IMR-90 (cell line): ENCODE results near the gene DUSP16. TPM values are rescaled to one million over a fixed set of nuclear protein-coding genes. Genes with fewer than 3 reads are reported as not detected.

ENCODE experiments used
- ATAC-seq: fragments of 200-7000 bp; cut with Tn5 transposase; 2 replicates; pipeline ENCODE4 v1.9.1; 2020; ENCODE audit warnings: low read depth, mild to moderate bottlenecking, moderate library complexity
- BruUV-seq: library from RNA; stranded (reverse); fragments of 400-500 nt; replicated peaks from 2 replicates; lab custom pipeline; 2021; lab: Mats Ljungman, UMichigan
- CTCF ChIA-PET: fragments of 300-600 bp; formaldehyde crosslinking; extraction: SDS; loops from one replicate; lab custom pipeline; 2021; ENCODE audit warnings: antibody characterized with exemption; lab: Yijun Ruan, JAX
- POLR2A ChIA-PET: fragments of 300-600 bp; sonication (Branson Sonifier 250); formaldehyde crosslinking; loops from one replicate; lab custom pipeline; 2022; ENCODE audit warnings: antibody characterized with exemption; ENCODE audit not compliant: unreplicated experiment; lab: Charles Lee
- DNase-seq: peaks from one replicate; pipeline ENCODE4 v3.0.0; 2013
- H2AFZ ChIP-seq: replicated peaks from 2 replicates; pipeline ENCODE3; 2013; ENCODE audit warnings: low read length, mild to moderate bottlenecking; ENCODE audit not compliant: poor library complexity
- H2AK5ac ChIP-seq: 2 replicates; pipeline ENCODE4 v1.6.1; 2013; ENCODE audit warnings: low read depth, low read length, inconsistent platforms
- H2AK9ac ChIP-seq: replicated peaks from 2 replicates; pipeline ENCODE3; 2013; ENCODE audit warnings: mild to moderate bottlenecking, low read depth, low read length, moderate library complexity; ENCODE audit not compliant: poor library complexity
- H2BK120ac ChIP-seq: 2 replicates; pipeline ENCODE4 v1.6.1; 2013; ENCODE audit warnings: low read depth, low read length, inconsistent platforms
- H2BK15ac ChIP-seq: 3 replicates; pipeline ENCODE4 v1.6.1; 2013; ENCODE audit warnings: low read depth, low read length, inconsistent platforms
- H2BK20ac ChIP-seq: 2 replicates; pipeline ENCODE4 v1.6.1; 2013; ENCODE audit warnings: low read depth, mild to moderate bottlenecking, inconsistent platforms, low read length, moderate library complexity
- H2BK5ac ChIP-seq: 2 replicates; pipeline ENCODE4 v1.6.1; 2013; ENCODE audit warnings: mild to moderate bottlenecking, low read depth, low read length, inconsistent platforms; ENCODE audit not compliant: poor library complexity, severe bottlenecking
- H3K14ac ChIP-seq: replicated peaks from 2 replicates; pipeline ENCODE4 v1.6.1; 2013; ENCODE audit warnings: low read depth, low read length, inconsistent platforms
- H3K18ac ChIP-seq: 2 replicates; pipeline ENCODE4 v1.6.1; 2013; ENCODE audit warnings: low read depth, low read length, control low read depth
- H3K23ac ChIP-seq: 2 replicates; pipeline ENCODE4 v1.6.1; 2013; ENCODE audit warnings: low read depth, low read length, inconsistent platforms
- H3K27ac ChIP-seq: 2 replicates; pipeline ENCODE4 v1.5.1; 2013; ENCODE audit warnings: mild to moderate bottlenecking, control low read depth, low read length; ENCODE audit not compliant: insufficient read depth
- H3K27me3 ChIP-seq: 2 replicates; pipeline ENCODE4 v1.6.1; 2013; ENCODE audit warnings: low read length; ENCODE audit not compliant: control insufficient read depth, insufficient read depth
- H3K36me3 ChIP-seq: 2 replicates; pipeline ENCODE4 v1.6.1; 2013; ENCODE audit warnings: low read length, mixed read lengths; ENCODE audit not compliant: control insufficient read depth, insufficient read depth
- H3K4ac ChIP-seq: 2 replicates; pipeline ENCODE4 v1.6.1; 2013; ENCODE audit warnings: low read depth, low read length, inconsistent platforms
- H3K4me1 ChIP-seq: 2 replicates; pipeline ENCODE4 v1.6.1; 2013; ENCODE audit warnings: low read length, mixed read lengths; ENCODE audit not compliant: control insufficient read depth, insufficient read depth
- H3K4me2 ChIP-seq: 2 replicates; pipeline ENCODE4 v1.6.1; 2013; ENCODE audit warnings: low read depth, mild to moderate bottlenecking, control low read depth, low read length, moderate library complexity
- H3K4me3 ChIP-seq: 2 replicates; pipeline ENCODE4 v1.5.1; 2013; ENCODE audit warnings: low read depth, mild to moderate bottlenecking, control low read depth, low read length, moderate library complexity; ENCODE audit not compliant: insufficient read depth
- H3K56ac ChIP-seq: 2 replicates; pipeline ENCODE4 v1.6.1; 2013; ENCODE audit warnings: low read length, inconsistent platforms; ENCODE audit not compliant: insufficient read depth; ENCODE audit errors: extremely low read depth
- H3K79me1 ChIP-seq, 2 experiments: 2 replicates each; pipeline ENCODE4 v1.6.1; 2013; ENCODE audit warnings: low read length in 2 of 2, inconsistent platforms in 1 of 2, low read depth in 1 of 2
- H3K9ac ChIP-seq: 2 replicates; pipeline ENCODE4 v1.6.1; 2013; ENCODE audit warnings: low read depth, low read length, control low read depth
- H3K9me1 ChIP-seq: 2 replicates; pipeline ENCODE4 v1.6.1; 2013; ENCODE audit warnings: low read length, inconsistent platforms; ENCODE audit not compliant: insufficient read depth
- H3K9me3 ChIP-seq: 2 replicates; pipeline ENCODE4 v1.6.1; 2013; ENCODE audit warnings: low read length; ENCODE audit not compliant: control insufficient read depth, insufficient read depth
- H4K20me1 ChIP-seq: 2 replicates; pipeline ENCODE4 v1.6.1; 2013; ENCODE audit warnings: low read length, inconsistent platforms; ENCODE audit not compliant: insufficient read depth
- H4K5ac ChIP-seq: 2 replicates; pipeline ENCODE4 v1.6.1; 2013; ENCODE audit warnings: mild to moderate bottlenecking, low read depth, low read length, control low read depth
- H4K8ac ChIP-seq, 2 experiments: 2 replicates each; pipeline ENCODE4 v1.6.1; 2013; ENCODE audit warnings: low read depth in 2 of 2, low read length in 2 of 2, control low read depth in 1 of 2, inconsistent platforms in 1 of 2
- H4K91ac ChIP-seq: 2 replicates; pipeline ENCODE4 v1.6.1; 2013; ENCODE audit warnings: low read depth, low read length, inconsistent platforms; ENCODE audit not compliant: insufficient read depth
- BHLHE40 ChIP-seq: fragments of 150-350 bp; IDR thresholded peaks from 2 replicates; pipeline ENCODE4 v1.6.1; 2016; ENCODE audit warnings: mild to moderate bottlenecking, low read depth, low read length
- CEBPB ChIP-seq: IDR thresholded peaks from 2 replicates; pipeline ENCODE4 v1.6.1; 2012; ENCODE audit warnings: low read depth, low read length, improper control_type of control experiment
- CHD1 ChIP-seq: IDR thresholded peaks from 2 replicates; pipeline ENCODE4 v1.6.1; 2012; ENCODE audit warnings: low read depth, low read length, improper control_type of control experiment
- FOS ChIP-seq: fragments of 150-350 bp; IDR thresholded peaks from 2 replicates; pipeline ENCODE4 v1.6.1; 2016; ENCODE audit warnings: low read depth, low read length
- MAFK ChIP-seq: IDR thresholded peaks from 2 replicates; pipeline ENCODE4 v1.6.1; 2012; ENCODE audit warnings: low read depth, low read length, improper control_type of control experiment
- MAZ ChIP-seq: IDR thresholded peaks from 2 replicates; pipeline ENCODE4 v1.6.1; 2012; ENCODE audit warnings: low read depth, mild to moderate bottlenecking, low read length, improper control_type of control experiment, moderate library complexity, borderline replicate concordance
- MXI1 ChIP-seq: IDR thresholded peaks from 2 replicates; pipeline ENCODE4 v1.6.1; 2012; ENCODE audit warnings: low read depth, mild to moderate bottlenecking, low read length, moderate library complexity, borderline replicate concordance
- NFE2L2 ChIP-seq: fragments of 150-350 bp; IDR thresholded peaks from 2 replicates; pipeline ENCODE4 v1.6.1; 2016; ENCODE audit warnings: low read depth, mild to moderate bottlenecking, low read length
- POLR2A ChIP-seq: IDR thresholded peaks from 2 replicates; pipeline ENCODE4 v1.6.1; 2012; ENCODE audit warnings: mild to moderate bottlenecking, low read depth, low read length
- RAD21 ChIP-seq: IDR thresholded peaks from 2 replicates; pipeline ENCODE4 v1.6.1; 2012; ENCODE audit warnings: low read length, improper control_type of control experiment
- RCOR1 ChIP-seq: IDR thresholded peaks from 2 replicates; pipeline ENCODE4 v1.6.1; 2012; ENCODE audit warnings: mild to moderate bottlenecking, low read length, improper control_type of control experiment; ENCODE audit not compliant: insufficient replicate concordance
- RFX5 ChIP-seq: IDR thresholded peaks from 2 replicates; pipeline ENCODE4 v1.8.0; 2012; ENCODE audit warnings: low read depth, mild to moderate bottlenecking, low read length, moderate library complexity
- SMC3 ChIP-seq: fragments of 150-350 bp; IDR thresholded peaks from 2 replicates; pipeline ENCODE4 v1.6.1; 2016; ENCODE audit warnings: low read depth, mild to moderate bottlenecking, antibody characterized with exemption, low read length, moderate library complexity
- WGBS, 2 experiments: methylation state at CpG; one replicate each; pipeline versions ENCODE4 v1.1.5 to v1.1.7; 2013; ENCODE audit warnings: missing lambda C conversion rate in 2 of 2; ENCODE audit not compliant: insufficient read length in 1 of 2; ENCODE audit errors: extremely low coverage in 2 of 2; 5-methylcytosine and 5-hydroxymethylcytosine counted together
- dilution Hi-C: fragments of 300-500 bp; cut with HindIII; formaldehyde crosslinking; loops from one replicate; pipeline ENCODE4 v1.14.3; 2018; ENCODE audit warnings: low sequenced_read_pairs; ENCODE audit not compliant: unreplicated experiment
- in situ Hi-C: fragments of 300-500 bp; cut with MboI; formaldehyde crosslinking; loops from 3 replicates; pipeline ENCODE4 v1.14.3; 2019; ENCODE audit warnings: low sequenced_read_pairs, inconsistent platforms, mixed read lengths
- intact Hi-C: fragments of 100-400 bp; cut with micrococcal nuclease; formaldehyde crosslinking; loops from 2 replicates; pipeline ENCODE4 v1.10.0; 2022
- polyA plus RNA-seq, 3 experiments: library from polyadenylated mRNA; depleted of rRNA; stranded (reverse); fragments of >200 nt; gene quantifications; 2 replicates each; pipeline ENCODE4 v1.2.3, GENCODE V29; 2012; ENCODE audit warnings: low replicate concordance in 1 of 3
- total RNA-seq: library from RNA; depleted of rRNA; stranded (reverse); fragments of >200 nt; gene quantifications from 2 replicates; pipeline ENCODE4 v1.2.3, GENCODE V29; 2012
- TF ChIP-seq, protein P1 (sequence below): fragments of 150-350 bp; IDR thresholded peaks from 2 replicates; pipeline ENCODE4 v1.6.1; 2016; ENCODE audit warnings: low read depth, mild to moderate bottlenecking, low read length, moderate library complexity, borderline replicate concordance
- TF ChIP-seq, protein P2 (sequence below): fragments of 150-350 bp; IDR thresholded peaks from 2 replicates; pipeline ENCODE4 v1.6.1; 2017; ENCODE audit warnings: mild to moderate bottlenecking, antibody characterized with exemption, low read length, low read depth
- TF ChIP-seq, protein P3 (sequence below): conservative IDR thresholded peaks from 2 replicates; pipeline ENCODE4 v1.5.1; 2012; ENCODE audit warnings: mild to moderate bottlenecking, low read depth, low read length, improper control_type of control experiment

Gene DUSP16
- total and polyA plus RNA-seq, 2 of the 4 experiments (the other 2 are of a cell fraction) = 4.7 to 10.0 TPM

DNA sequence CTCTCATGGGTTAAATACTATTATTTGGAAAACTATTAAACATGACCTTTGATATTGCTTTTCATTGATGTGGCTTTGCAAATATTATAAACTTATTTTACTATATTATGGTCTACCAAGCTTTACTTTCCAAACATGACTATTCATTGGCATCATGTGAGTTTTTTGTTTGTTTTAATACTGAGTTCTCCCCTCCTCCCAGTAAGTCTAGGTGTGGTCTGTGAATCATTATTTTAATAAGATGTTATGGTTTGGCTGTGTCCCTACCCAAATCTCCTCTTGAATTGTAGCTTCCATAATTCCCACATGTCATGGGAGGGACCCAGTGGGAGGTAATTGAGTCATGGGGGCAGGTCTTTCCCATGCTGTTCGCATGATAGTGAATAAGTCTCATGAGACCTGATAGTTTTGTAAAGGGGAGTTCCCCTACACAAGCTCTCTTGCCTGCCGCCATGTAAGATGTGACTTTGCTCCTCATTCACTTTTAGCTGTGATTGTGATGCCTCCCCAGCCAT lies 125.8 kb downstream of the DUSP16 start:
- DNase-seq (no peak), ATAC-seq (no peak)
- peaks cover 15% of the 10 kb centered on the region for H3K4me1 ChIP-seq
- H3K79me1 ChIP-seq = 0 out of 4 replicates have a peak, but pooled peaks cover 0 to 12% of the 10 kb centered on the region in 2 experiments
- no peak overlapping the region for H3K18ac ChIP-seq
- no TSS peak for BruUV-seq
- H2BK15ac ChIP-seq = no peak overlapping the region
- H3K56ac ChIP-seq = no peak overlapping the region
- no peak overlapping the region for H2AFZ ChIP-seq
- no peak overlapping the region for H3K14ac ChIP-seq
- CTCF ChIA-PET = no interaction called here
- no CpG with 5 or more reads among the region's 2 CpGs for WGBS, 2 experiments
- no peaks in the 10 kb centered on the region for H3K36me3 ChIP-seq
- no peaks in the 10 kb centered on the region for H3K9me3 ChIP-seq
- POLR2A ChIA-PET = no interaction called here
- H2BK120ac ChIP-seq = no peak overlapping the region
- H3K9me1 ChIP-seq = peaks cover 8% of the 10 kb centered on the region
- H3K27ac ChIP-seq = no peak overlapping the region
- no peak overlapping the region for H4K8ac ChIP-seq
- H2BK20ac ChIP-seq = no peak overlapping the region
- no peak overlapping the region for H2AK5ac ChIP-seq
- H4K5ac ChIP-seq = no peak overlapping the region
- H3K4ac ChIP-seq = no peak overlapping the region
- in situ Hi-C loops = no loop called here
- dilution Hi-C loops = no loop called here
- no peak overlapping the region for H2AK9ac ChIP-seq
- intact Hi-C loops = no loop called here
- H3K4me3 ChIP-seq = no peak overlapping the region
- H2BK5ac ChIP-seq = no peak overlapping the region
- H4K20me1 ChIP-seq = no peaks in the 10 kb centered on the region
- H3K27me3 ChIP-seq = no peaks in the 10 kb centered on the region
- no peak overlapping the region for H3K23ac ChIP-seq
- no peak overlapping the region for H3K9ac ChIP-seq
- H3K4me2 ChIP-seq = no peak overlapping the region
- H4K91ac ChIP-seq = no peak overlapping the region
- TF ChIP-seq, protein P1, sequence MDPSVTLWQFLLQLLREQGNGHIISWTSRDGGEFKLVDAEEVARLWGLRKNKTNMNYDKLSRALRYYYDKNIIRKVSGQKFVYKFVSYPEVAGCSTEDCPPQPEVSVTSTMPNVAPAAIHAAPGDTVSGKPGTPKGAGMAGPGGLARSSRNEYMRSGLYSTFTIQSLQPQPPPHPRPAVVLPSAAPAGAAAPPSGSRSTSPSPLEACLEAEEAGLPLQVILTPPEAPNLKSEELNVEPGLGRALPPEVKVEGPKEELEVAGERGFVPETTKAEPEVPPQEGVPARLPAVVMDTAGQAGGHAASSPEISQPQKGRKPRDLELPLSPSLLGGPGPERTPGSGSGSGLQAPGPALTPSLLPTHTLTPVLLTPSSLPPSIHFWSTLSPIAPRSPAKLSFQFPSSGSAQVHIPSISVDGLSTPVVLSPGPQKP = no peak
- TF ChIP-seq MAFK (no peak), SMC3 (no peak), NFE2L2 (no peak), CEBPB (no peak), MXI1 (no peak), CHD1 (no peak), BHLHE40 (no peak), RFX5 (no peak), POLR2A (no peak), FOS (no peak), RCOR1 (no peak), MAZ (no peak), RAD21 (no peak)
- TF ChIP-seq, protein P2, sequence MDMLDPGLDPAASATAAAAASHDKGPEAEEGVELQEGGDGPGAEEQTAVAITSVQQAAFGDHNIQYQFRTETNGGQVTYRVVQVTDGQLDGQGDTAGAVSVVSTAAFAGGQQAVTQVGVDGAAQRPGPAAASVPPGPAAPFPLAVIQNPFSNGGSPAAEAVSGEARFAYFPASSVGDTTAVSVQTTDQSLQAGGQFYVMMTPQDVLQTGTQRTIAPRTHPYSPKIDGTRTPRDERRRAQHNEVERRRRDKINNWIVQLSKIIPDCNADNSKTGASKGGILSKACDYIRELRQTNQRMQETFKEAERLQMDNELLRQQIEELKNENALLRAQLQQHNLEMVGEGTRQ = no peak
- TF ChIP-seq, protein P3, sequence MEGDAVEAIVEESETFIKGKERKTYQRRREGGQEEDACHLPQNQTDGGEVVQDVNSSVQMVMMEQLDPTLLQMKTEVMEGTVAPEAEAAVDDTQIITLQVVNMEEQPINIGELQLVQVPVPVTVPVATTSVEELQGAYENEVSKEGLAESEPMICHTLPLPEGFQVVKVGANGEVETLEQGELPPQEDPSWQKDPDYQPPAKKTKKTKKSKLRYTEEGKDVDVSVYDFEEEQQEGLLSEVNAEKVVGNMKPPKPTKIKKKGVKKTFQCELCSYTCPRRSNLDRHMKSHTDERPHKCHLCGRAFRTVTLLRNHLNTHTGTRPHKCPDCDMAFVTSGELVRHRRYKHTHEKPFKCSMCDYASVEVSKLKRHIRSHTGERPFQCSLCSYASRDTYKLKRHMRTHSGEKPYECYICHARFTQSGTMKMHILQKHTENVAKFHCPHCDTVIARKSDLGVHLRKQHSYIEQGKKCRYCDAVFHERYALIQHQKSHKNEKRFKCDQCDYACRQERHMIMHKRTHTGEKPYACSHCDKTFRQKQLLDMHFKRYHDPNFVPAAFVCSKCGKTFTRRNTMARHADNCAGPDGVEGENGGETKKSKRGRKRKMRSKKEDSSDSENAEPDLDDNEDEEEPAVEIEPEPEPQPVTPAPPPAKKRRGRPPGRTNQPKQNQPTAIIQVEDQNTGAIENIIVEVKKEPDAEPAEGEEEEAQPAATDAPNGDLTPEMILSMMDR = no peak
